SK-N-MC (cell line): Measurements from ENCODE around the gene TIAM1.

Experiments used
- EZH2 ChIP-seq: fragments of 200-600 bp; sonication (generic); IDR thresholded peaks from one replicate; pipeline ENCODE4 v1.6.1; 2017; ENCODE audit warnings: antibody characterized with exemption
- FOXP2 ChIP-seq: optimal IDR thresholded peaks from 2 replicates; pipeline ENCODE3; 2011; ENCODE audit warnings: mild to moderate bottlenecking, moderate library complexity; ENCODE audit not compliant: insufficient read depth; ENCODE audit errors: extremely low read length, control extremely low read depth
- POLR2AphosphoS5 ChIP-seq: IDR thresholded peaks from 2 replicates; pipeline ENCODE4 v1.6.1; 2012; ENCODE audit warnings: mild to moderate bottlenecking, low read depth, low read length, borderline replicate concordance

- TF ChIP-seq POLR2AphosphoS5 (no peak), EZH2 (no peak), FOXP2 (no peak)
These were observed 92.0 kb downstream of the TIAM1 start for GRCh38 chr21:31252091-31252490.
